Activated CD4-positive, CD25-positive, alpha-beta regulatory T cell treated with anti-CD3 and anti-CD28 coated beads, Interleukin-2, amount 50 U/mL, for 72 hours (primary cell): ENCODE data around the gene HBG1.

Experiments used
- DNase-seq: peaks from one replicate; pipeline ENCODE4 v3.0.0; 2021

The HBG1 gene

GRCh38 chr11:5224538-5225479 is 24.8 kb downstream of the HBG1 start:
- DNase-seq: no peak

GRCh38 chr11:5223686-5224085 is 26.0 kb downstream of the HBG1 start:
- DNase-seq: no peak

GRCh38 chr11:5223146-5223545 is 26.5 kb downstream of the HBG1 start:
- no peak for DNase-seq

GRCh38 chr11:5210376-5210885 is 39.2 kb downstream of the HBG1 start:
- no peak for DNase-seq

- DNase-seq: no peak
These were observed 44.9 kb downstream of the HBG1 start for GRCh38 chr11:5204787-5205186.

GRCh38 chr11:5203366-5203765 is 46.3 kb downstream of the HBG1 start:
- DNase-seq: no peak

- DNase-seq: no peak
These were observed 49.1 kb downstream of the HBG1 start, which contains the start of gene OR51V1 for GRCh38 chr11:5200582-5200981. Gene OR51V1, minus strand, starts transcription at chr11:5200682. Its CDS starts 0 bp downstream, at chr11:5200682.

- no peak for DNase-seq
These were observed 51.4 kb downstream of the HBG1 start for GRCh38 chr11:5198285-5198684.
